Measurements from ENCODE around the gene PLCH1. TPM values are rescaled to one million over a fixed set of nuclear protein-coding genes. Genes with fewer than 3 reads are reported as not detected.

Gene PLCH1
- total and polyA plus RNA-seq, 2 of the 13 experiments (the other 11 are each of a cell fraction or from before 2014, with no cell fraction given) = 2.0 to 3.0 TPM

- no TSS peak for BruUV-seq (replicated peaks)
- WGBS (ENCODE audit: low lambda C conversion rate) = 0% methylated on average over 1 of the region's 1 CpG
- Histone ChIP-seq H3K4me1 (ENCODE audit: insufficient read depth, low read length) (no peaks in the 10 kb centered on the region), H3K27ac (ENCODE audit: extremely low read length, insufficient read depth, low read length) (no peak overlapping the region), H3K27me3 (ENCODE audit: control insufficient read depth in 1 of 2, insufficient read depth in 2 of 2, low read length in 2 of 2) (no peaks in the 10 kb centered on the region), H3K4me2 (ENCODE audit: low read depth, low read length) (no peak overlapping the region), H3K4me3 (replicated peaks in 1 of 3; ENCODE audit: insufficient read depth in 1 of 3, low read depth in 2 of 3, low read length in 3 of 3) (no peak overlapping the region), H4K20me1 (ENCODE audit: insufficient read depth, low read length) (no peaks in the 10 kb centered on the region), H3K36me3 (replicated peaks in 1 of 2; ENCODE audit: control insufficient read depth in 1 of 2, insufficient read depth in 2 of 2, low read length in 2 of 2) (no peaks in the 10 kb centered on the region), H3K9me3 (ENCODE audit: low read length) (no peaks in the 10 kb centered on the region), H3K9ac (ENCODE audit: insufficient read depth, low read depth, low read length) (no peak overlapping the region), H3K79me2 (ENCODE audit: insufficient read depth, low read length) (no peaks in the 10 kb centered on the region), H2AFZ (ENCODE audit: low read length) (no peak overlapping the region)
- intact Hi-C loops (cut with micrococcal nuclease; ENCODE audit: unreplicated experiment) = no loop called here
- DNase-seq (ENCODE audit: low spot score) (no peak), ATAC-seq (no peak), FAIRE-seq (no peak)
- in situ Hi-C loops (cut with HindIII; ENCODE audit: extremely low pct_ligation_motif_present, low pct_unique_long_range_greater_than_20kb) = no loop called here
- TF ChIP-seq ZBTB7B (CRISPR knock-in tag; IDR thresholded peaks at IDR 0.05) (no peak), ZNF564 (CRISPR knock-in tag; IDR thresholded peaks at IDR 0.05) (no peak), ZNF703 (CRISPR knock-in tag; IDR thresholded peaks at IDR 0.05; ENCODE audit: borderline replicate concordance) (no peak), KLF9 (CRISPR knock-in tag; IDR thresholded peaks at IDR 0.05; ENCODE audit: low read depth) (no peak), ZNF614 (CRISPR knock-in tag; IDR thresholded peaks at IDR 0.05; ENCODE audit: borderline replicate concordance) (no peak), RCOR2 (CRISPR knock-in tag; IDR thresholded peaks at IDR 0.05) (no peak), FOXA1 (IDR thresholded peaks at IDR 0.05) (no peak), FOXA1 (CRISPR knock-in tag; IDR thresholded peaks at IDR 0.05) (no peak), IRX3 (CRISPR knock-in tag; IDR thresholded peaks at IDR 0.05; ENCODE audit: borderline replicate concordance, low read depth) (no peak), ATF7-NPFF (CRISPR knock-in tag; IDR thresholded peaks at IDR 0.05; ENCODE audit: low read depth) (no peak), CHCHD3 (CRISPR knock-in tag; IDR thresholded peaks at IDR 0.05) (no peak), ATAD3A (CRISPR knock-in tag; IDR thresholded peaks at IDR 0.05) (no peak), ZFP36 (IDR thresholded peaks at IDR 0.05; ENCODE audit: borderline replicate concordance, low read depth, low read length, partially characterized antibody) (no peak), PRMT3 (CRISPR knock-in tag; IDR thresholded peaks at IDR 0.05; ENCODE audit: borderline replicate concordance, low read depth) (no peak), TARDBP (CRISPR knock-in tag; IDR thresholded peaks at IDR 0.05) (no peak), IKZF4 (CRISPR knock-in tag; IDR thresholded peaks at IDR 0.05; ENCODE audit: borderline replicate concordance, low read depth, not compliant biosample characterization) (no peak)
- TF ChIP-seq, protein P1, sequence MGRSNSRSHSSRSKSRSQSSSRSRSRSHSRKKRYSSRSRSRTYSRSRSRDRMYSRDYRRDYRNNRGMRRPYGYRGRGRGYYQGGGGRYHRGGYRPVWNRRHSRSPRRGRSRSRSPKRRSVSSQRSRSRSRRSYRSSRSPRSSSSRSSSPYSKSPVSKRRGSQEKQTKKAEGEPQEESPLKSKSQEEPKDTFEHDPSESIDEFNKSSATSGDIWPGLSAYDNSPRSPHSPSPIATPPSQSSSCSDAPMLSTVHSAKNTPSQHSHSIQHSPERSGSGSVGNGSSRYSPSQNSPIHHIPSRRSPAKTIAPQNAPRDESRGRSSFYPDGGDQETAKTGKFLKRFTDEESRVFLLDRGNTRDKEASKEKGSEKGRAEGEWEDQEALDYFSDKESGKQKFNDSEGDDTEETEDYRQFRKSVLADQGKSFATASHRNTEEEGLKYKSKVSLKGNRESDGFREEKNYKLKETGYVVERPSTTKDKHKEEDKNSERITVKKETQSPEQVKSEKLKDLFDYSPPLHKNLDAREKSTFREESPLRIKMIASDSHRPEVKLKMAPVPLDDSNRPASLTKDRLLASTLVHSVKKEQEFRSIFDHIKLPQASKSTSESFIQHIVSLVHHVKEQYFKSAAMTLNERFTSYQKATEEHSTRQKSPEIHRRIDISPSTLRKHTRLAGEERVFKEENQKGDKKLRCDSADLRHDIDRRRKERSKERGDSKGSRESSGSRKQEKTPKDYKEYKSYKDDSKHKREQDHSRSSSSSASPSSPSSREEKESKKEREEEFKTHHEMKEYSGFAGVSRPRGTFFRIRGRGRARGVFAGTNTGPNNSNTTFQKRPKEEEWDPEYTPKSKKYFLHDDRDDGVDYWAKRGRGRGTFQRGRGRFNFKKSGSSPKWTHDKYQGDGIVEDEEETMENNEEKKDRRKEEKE (IDR thresholded peaks at IDR 0.05) = no peak
- TF ChIP-seq, protein P2, sequence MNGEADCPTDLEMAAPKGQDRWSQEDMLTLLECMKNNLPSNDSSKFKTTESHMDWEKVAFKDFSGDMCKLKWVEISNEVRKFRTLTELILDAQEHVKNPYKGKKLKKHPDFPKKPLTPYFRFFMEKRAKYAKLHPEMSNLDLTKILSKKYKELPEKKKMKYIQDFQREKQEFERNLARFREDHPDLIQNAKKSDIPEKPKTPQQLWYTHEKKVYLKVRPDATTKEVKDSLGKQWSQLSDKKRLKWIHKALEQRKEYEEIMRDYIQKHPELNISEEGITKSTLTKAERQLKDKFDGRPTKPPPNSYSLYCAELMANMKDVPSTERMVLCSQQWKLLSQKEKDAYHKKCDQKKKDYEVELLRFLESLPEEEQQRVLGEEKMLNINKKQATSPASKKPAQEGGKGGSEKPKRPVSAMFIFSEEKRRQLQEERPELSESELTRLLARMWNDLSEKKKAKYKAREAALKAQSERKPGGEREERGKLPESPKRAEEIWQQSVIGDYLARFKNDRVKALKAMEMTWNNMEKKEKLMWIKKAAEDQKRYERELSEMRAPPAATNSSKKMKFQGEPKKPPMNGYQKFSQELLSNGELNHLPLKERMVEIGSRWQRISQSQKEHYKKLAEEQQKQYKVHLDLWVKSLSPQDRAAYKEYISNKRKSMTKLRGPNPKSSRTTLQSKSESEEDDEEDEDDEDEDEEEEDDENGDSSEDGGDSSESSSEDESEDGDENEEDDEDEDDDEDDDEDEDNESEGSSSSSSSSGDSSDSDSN (CRISPR knock-in tag; IDR thresholded peaks at IDR 0.05) = no peak
- TF ChIP-seq, protein P3, sequence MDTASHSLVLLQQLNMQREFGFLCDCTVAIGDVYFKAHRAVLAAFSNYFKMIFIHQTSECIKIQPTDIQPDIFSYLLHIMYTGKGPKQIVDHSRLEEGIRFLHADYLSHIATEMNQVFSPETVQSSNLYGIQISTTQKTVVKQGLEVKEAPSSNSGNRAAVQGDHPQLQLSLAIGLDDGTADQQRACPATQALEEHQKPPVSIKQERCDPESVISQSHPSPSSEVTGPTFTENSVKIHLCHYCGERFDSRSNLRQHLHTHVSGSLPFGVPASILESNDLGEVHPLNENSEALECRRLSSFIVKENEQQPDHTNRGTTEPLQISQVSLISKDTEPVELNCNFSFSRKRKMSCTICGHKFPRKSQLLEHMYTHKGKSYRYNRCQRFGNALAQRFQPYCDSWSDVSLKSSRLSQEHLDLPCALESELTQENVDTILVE (CRISPR knock-in tag; IDR thresholded peaks at IDR 0.05) = no peak
- ChIA-PET CTCF (ENCODE audit: low intra/inter-chr PET ratio, low total read pairs) (no interaction called here), POLR2A (no interaction called here)
Observed at GRCh38 chr3:155393316-155393715, 351.6 kb downstream of the PLCH1 start.

Measured in HepG2 (cell line).